HG02973 (cell line): ENCODE data around the gene LACC1.

Experiments used
- ATAC-seq: cut with Tn5 transposase; IDR thresholded peaks from one replicate; pipeline ENCODE4 v1.9.1; 2021; ENCODE audit warnings: moderate library complexity; ENCODE audit not compliant: unreplicated experiment

Gene LACC1

GRCh38 chr13:43939086-43939485 lies 59.4 kb downstream of the LACC1 start:
- ATAC-seq = no peak

- ATAC-seq = no peak
These were observed 62.6 kb downstream of the LACC1 start for GRCh38 chr13:43942286-43942685.
